NCI-H1105 treated with DMSO at 0.1 percent for 48 hours (cell line): Measurements from ENCODE around the gene LCE2B.

Experiments used
- DNase-seq: peaks from one replicate; lab custom pipeline; 2025; lab: John Stamatoyannopoulos, UW

Gene LCE2B

GRCh38 chr1:152735648-152736047 is 49.7 kb downstream of the LCE2B start:
- no peak for DNase-seq
